HG02642 (cell line): ENCODE results near the gene HOATZ.

Experiments
- ATAC-seq: cut with Tn5 transposase; IDR thresholded peaks from one replicate; pipeline ENCODE4 v1.9.1; 2021; ENCODE audit warnings: mild to moderate bottlenecking; ENCODE audit not compliant: unreplicated experiment, poor library complexity

The HOATZ gene

GRCh38 chr11:111514216-111515031, at the start of gene HOATZ:
Gene HOATZ (plus strand): TSS chr11:111514778. CDS start chr11:111514785, 7 bp downstream.
- ATAC-seq, result no peak

GRCh38 chr11:111465400-111465799, 49.2 kb upstream of the HOATZ start:
- no peak for ATAC-seq

DNA sequence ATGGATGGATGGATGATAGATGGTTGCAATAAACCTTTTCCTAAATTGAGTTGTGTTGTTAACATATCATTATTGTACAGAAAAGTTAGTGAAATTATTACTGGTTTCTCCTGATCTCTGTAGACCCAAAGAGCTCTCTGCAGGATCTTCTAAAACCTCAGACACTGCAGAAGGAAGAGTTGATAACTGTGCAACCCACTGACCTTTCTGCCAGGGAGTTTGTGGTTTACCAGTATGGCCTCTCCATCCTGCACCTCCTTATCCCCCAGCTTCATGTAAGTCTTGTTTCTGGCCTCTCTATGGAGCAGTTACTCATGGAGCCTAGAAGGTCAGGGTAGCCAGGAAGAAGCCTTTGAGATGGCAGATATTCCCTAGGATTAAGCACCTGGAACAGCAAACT, 48.0 kb upstream of the HOATZ start:
- no peak for ATAC-seq

GRCh38 chr11:111469200-111469599, 45.4 kb upstream of the HOATZ start:
- no peak for ATAC-seq

DNA sequence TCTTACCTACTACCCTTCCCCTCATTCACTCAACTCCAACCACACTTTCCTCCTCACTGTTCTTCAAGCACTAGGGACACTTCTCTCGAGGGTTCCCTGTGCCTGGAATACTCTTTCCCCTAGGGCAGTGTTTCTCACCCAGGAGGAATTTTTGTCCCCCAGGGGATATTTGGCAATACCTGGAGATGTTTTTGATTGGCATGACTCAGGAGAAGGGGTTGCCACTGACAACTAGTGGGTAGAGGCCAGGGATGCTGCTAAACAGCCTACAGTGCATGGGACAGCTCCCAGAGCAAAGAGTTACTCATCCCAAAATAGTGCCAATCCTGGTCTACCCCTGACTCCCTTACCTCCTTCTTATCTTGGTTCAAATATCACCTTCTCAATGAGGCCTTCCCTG, 42.4 kb upstream of the HOATZ start:
- no peak for ATAC-seq

DNA sequence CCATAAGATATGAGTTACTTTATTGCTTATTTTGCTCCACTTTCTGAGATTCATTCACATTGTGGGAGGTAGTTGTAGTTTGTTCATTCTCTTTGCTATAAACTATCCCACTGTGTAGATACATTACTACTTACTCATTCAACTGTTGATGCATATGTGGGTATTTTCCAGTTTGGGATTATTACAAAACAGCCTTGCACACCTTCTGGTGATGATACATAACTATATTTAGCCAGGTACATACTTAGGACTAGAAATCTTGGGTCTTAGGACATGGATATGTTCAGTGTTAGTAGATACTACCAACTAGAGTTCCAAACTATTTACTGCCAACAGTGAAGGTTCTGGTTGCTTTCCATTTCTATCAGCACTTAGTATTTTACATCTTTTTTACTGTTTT, 40.1 kb upstream of the HOATZ start:
- ATAC-seq, result no peak

GRCh38 chr11:111476366-111476765, 38.2 kb upstream of the HOATZ start:
- ATAC-seq, result no peak

DNA sequence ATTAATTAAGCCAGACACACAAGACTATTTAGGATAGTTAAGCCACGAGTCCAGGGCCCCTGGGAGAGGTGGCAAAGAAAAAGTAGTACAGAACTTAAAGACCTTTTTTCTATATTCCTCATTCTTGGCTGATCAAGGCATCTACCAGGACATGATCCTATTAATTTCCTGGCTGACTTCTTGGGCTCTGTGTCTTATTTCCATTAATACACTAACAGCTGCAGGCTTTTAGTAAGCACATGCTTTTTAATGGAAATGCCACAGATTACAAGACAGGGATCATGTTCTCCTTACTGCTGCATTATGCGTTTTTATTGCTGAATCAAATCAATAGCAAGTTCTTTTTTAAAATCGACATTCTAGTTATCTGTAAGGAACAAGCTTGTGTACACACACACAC, 37.6 kb upstream of the HOATZ start:
- ATAC-seq, result no peak

DNA sequence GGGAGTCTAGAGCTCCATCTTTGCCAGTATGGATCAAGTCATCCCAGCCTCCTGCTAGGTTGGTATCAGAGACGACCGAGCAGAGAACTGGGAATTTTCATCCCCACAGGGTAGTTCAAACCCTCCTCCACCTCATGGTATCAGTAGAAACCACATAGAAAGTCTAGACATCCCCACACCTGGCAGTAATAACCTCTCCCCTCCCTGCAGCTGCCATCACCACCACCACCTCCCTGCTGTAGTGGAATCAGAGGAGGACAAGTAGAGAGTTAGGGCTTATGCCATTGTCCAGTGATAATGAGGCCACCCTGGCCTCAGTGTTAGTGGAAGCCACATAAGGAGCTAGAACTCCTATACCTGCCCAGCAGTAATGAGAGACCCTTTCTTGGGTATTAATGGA, 36.7 kb upstream of the HOATZ start:
- ATAC-seq, result no peak

DNA sequence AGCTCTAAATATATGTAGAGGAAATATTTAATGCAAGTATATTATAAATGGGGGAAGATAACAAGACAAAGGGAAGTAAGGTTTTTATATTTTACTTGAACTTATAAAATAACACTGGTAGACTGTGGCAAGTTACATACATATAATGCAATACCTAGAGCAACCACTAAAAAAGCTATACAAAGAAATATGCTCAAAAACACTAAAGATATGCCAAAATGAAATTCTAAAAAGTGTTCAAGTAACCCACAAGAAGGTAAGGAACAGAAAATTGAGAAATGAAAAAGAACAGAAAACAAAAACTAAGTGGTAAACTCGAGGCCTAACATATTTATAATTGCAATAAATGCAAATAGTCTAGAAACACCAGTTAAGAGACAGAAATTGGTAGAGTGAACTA, 34.9 kb upstream of the HOATZ start:
- ATAC-seq, result no peak

GRCh38 chr11:111483431-111483830, 31.1 kb upstream of the HOATZ start:
- ATAC-seq, result no peak

GRCh38 chr11:111490496-111490895, 24.1 kb upstream of the HOATZ start:
- ATAC-seq, result no peak

DNA sequence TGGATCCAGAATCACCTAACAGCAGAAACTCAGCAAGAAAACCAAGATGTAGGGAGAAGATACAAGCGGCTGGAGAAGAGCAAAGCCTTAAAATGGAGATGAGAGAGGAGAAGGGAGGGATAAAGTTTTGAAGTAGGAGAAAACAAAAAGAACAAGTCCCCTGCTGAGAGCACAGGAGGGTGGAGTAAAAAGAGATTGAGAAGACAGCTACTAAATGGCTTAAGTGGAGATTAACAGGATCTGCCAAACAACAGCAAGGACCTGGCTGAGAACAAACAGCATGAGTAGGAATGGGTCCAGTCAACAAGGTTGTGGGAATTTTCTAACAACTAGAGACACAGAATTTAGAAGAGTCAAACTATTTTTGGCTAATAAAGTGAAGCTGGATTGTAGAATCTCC, 20.5 kb upstream of the HOATZ start:
- no peak for ATAC-seq

DNA sequence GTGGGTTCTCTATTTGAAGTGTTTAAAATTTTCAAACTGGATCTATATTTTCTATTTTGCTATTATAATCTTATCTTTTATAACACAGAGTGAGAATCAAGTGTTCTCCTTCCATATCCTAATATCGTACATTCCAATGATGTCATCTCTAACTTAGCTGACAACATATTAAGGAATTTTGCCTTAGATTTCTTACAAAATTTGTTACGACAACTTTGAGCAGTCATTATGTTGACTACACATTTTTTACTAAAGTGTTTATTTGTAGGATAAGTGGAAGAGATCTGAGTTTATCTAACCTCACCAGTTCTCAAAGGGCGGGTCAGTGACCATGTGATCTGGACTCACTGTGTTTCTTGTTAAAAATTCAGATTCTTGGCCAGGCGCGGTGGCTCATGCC, 15.1 kb upstream of the HOATZ start:
- ATAC-seq, result no peak

DNA sequence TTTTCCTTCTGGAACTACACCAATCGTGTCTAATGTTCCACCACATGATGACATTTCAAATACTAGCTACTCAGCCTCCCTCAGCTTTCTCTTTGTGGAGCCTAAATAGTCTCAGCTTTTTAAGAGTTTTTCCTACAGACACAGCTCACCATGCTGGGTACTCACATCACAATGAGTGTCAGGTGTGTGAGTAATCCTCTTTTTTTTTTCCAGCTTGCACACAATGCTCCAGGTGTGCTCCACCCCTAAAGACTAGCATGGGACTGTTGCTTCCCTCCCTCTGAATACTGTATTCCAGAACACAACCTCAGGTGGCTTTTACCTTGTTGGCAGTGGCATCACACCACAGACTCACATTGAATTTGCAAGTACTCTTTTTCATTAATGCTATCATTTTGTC, 14.1 kb upstream of the HOATZ start:
- ATAC-seq, result no peak

DNA sequence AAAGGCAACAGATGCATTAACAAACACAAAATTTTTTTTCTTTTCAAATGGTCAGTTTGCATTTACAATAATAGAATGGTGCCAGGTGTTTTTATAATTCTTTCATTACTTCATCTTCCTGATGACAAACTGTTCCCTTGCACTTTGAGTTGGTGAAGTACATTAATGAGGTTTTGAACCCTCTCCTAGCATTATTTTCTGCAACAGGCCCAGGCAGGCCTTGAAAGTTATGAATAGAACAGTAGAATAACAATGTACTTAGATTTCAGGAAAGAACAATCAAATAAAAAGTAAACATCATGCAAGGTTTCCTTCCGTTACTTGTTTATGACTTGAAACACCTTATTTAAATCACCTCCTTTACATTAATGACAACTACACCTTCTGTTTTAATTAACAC, 12.0 kb upstream of the HOATZ start:
- ATAC-seq, result no peak

DNA sequence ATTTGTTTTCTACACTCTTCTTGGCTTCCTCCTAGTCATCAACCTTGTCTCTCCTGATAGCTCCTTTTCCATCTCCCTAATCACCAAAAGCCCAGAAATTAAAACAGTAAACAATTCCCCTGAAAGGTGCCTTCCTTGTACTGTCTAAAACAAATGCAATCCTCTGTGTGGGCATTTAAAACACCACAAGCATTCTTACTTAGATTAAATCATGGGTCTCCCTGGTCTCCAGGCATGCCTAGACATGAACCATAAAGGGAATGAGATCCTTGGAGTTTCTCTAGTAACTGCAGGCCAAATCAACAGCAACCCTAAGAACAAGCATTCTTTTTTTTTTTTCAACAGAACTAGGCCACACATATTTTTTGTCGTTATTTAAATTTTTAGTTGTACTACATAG, 4.3 kb upstream of the HOATZ start:
- no peak for ATAC-seq

- no peak for ATAC-seq
These were observed 2.0 kb upstream of the HOATZ start, which contains the start of gene BTG4 for GRCh38 chr11:111512296-111513239. Gene BTG4 (minus strand): TSS chr11:111512386. CDS start chr11:111498776, 13,610 bp downstream.

GRCh38 chr11:111513240-111513605, 1.4 kb upstream of the HOATZ start:
- ATAC-seq, result no peak

DNA sequence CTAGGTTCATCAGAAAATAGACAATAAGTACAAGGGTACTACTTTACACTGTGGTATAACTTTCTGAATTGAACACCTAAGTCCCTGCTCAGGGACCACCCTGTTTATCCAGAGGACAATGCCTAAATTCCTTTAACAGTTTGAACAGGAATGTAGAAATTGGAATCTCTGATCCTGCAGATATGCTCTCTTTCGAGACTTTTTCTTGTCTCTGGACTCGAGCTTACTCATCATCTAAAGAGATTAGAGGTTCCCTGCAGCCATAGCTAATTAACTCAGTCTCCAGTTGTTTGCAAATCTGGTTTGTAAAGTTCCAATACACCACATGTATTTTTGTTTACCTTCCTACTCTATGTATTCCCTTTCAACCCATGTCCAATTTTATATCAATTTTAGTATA, 1.0 kb downstream of the HOATZ start:
- no peak for ATAC-seq

- no peak for ATAC-seq
These were observed 4.1 kb downstream of the HOATZ start for GRCh38 chr11:111518668-111519067.
